GM21576 (cell line): ENCODE results near the gene IQCE.
"Not testable (repeated sequence)": the region's sequence is repeated elsewhere in the genome, so short reads cannot be mapped to it uniquely, and the experiment has no call there.

Experiments
- ATAC-seq: cut with Tn5 transposase; IDR thresholded peaks from one replicate; pipeline ENCODE4 v1.9.1; 2021; ENCODE audit warnings: mild to moderate bottlenecking, moderate library complexity; ENCODE audit not compliant: unreplicated experiment

IQCE gene

DNA sequence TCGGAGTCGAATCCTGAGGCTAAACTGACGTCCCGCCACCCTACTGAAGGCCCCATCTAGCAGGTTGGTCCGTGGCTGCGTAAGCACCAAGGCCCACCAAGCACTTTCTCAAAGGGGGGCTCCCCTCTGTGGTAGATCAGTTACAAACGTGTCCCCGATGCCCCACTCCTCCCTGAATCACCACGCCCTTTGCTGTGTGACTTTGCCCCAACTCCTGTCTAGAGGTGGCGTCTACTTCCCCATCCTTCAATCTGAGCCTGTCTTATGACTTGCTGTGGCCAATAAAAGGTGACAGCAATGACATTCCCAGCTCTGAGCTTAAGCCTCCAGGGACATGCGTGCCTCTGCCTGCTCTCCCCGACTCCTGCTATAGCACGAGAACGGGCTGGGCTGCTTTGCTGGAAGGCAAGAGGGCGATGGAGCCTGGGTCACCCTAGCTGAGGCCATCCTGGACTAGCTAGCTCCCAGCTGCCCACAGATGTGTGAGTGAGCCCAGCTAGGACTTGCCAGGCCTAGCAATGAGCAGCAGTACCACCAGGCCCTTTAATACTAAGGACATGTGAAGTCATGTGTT is 26.5 kb upstream of the IQCE start:
- not testable (repeated sequence) for ATAC-seq

DNA sequence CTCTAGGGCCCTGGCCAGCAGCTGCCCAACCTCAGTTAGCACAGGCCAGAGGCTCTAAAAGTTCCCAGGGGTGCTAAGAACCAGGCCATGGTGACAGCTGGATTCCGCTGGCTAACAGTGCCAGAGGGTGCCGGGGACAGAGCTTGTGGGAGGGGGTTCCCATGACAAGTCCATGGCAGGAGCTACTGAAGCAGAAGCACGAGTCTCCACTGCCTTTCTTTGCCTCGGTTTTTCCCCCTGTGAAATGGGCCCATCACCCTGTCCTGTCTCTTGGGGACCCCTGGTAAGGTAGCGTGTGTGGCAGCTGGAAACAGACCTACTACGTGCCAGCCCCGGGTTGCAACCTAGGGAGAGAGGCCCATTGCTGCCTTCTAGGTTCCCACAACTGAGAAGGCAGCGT is 26.0 kb upstream of the IQCE start:
- not testable (repeated sequence) for ATAC-seq

DNA sequence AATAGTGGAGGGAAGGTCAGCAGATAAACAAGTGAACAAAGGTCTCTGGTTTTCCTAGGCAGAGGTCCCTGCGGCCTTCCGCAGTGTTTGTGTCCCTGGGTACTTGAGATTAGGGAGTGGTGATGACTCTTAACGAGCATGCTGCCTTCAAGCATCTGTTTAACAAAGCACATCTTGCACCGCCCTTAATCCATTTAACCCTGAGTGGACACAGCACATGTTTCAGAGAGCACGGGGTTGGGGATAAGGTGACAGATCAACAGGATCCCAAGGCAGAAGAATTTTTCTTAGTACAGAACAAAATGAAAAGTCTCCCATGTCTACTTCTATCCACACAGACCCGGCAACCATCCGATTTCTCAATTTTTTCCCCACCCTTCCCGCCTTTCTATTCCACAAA is 25.2 kb upstream of the IQCE start:
- ATAC-seq: not testable (repeated sequence)

DNA sequence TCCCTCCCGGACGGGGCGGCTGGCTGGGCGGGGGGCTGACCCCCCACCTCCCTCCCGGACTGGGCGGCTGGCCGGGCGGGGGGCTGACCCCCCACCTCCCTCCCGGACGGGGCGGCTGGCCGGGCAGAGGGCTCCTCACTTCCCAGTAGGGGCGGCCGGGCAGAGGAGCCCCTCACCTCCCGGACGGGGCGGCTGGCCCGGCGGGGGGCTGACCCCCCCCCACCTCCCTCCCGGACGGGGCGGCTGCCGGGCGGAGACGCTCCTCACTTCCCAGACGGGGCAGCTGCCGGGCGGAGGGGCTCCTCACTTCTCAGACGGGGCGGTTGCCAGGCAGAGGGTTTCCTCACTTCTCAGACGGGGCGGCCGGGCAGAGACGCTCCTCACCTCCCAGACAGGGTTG is 24.6 kb upstream of the IQCE start:
- ATAC-seq: not testable (repeated sequence)

DNA sequence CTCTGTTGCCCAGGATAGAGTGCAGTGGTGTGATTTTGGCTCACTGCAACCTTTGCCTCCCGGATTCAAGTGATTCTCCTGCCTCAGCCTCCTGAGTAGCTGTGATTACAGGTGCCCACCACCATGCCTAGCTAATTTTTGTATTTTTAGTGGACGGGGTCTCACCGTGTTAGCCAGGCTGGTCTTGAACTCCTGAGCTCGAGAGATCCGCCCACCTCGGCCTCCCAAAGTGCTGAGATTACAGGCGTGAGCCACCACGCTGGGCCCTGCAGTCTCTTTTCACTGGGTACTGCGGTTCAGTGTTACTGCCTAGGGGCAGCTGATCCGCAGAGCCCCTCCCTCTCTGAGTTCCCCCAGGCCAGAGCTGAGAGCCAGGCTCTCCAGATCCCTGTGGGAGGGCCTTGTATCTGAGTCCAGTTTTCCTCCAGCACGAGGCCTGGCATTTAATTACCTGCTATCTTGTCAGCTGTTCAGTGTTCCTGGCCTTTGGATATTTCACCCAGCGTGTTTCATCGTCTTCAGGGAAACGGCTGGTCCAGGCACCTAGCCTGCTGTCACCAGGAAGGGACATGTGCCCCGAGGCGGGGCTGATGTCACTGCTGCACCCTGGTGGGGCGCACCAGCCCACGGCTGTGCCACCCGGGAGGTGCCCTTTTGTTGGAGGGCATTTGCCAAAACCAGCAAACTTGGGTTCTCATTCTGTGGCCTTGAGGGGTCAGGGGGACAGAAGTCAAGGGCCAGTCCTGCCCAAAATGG is 22.7 kb upstream of the IQCE start:
- not testable (repeated sequence) for ATAC-seq

DNA sequence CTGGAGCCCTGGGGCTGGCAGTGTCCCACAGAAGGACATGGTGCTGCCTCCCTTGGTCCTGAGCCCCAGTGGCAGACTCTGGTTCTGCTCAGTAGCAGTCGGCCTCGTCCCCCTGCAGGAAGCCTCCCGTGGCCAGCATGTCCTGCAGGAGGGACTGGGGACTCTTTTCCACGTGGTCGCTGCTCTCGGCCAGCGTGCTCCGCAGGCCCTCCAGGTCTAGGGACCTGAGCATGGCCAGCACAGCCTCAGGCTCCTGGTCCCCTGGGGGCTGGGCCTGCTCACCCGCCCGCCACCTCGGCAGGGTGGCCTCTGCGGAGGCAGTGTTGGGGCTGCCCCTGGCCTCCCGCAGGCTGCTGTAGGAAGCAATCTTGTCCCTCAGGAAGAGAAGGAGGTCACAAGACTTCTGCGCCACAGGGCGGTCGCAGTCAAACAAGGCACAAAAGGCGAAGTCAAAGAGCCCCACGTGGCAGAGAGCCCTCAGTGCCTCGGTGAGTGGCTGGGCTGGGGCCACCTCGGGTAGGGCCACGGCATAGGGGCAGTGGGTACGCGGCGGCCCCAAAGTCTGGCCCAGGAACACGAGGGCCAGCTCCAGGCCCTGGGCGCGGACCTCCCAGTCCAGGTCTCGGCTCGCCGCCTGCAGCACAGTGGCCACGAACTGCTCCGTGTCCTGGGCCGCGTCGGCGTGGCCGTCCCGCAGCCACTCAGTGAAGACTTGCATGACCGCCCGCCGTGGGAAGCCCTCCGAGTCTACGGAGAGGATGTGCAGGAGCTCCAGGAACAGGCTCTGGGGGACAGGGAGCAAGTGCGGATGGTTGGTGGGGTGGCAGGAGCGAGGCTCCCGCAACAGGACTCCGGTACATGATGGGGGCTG is 20.6 kb upstream of the IQCE start:
- no peak for ATAC-seq

DNA sequence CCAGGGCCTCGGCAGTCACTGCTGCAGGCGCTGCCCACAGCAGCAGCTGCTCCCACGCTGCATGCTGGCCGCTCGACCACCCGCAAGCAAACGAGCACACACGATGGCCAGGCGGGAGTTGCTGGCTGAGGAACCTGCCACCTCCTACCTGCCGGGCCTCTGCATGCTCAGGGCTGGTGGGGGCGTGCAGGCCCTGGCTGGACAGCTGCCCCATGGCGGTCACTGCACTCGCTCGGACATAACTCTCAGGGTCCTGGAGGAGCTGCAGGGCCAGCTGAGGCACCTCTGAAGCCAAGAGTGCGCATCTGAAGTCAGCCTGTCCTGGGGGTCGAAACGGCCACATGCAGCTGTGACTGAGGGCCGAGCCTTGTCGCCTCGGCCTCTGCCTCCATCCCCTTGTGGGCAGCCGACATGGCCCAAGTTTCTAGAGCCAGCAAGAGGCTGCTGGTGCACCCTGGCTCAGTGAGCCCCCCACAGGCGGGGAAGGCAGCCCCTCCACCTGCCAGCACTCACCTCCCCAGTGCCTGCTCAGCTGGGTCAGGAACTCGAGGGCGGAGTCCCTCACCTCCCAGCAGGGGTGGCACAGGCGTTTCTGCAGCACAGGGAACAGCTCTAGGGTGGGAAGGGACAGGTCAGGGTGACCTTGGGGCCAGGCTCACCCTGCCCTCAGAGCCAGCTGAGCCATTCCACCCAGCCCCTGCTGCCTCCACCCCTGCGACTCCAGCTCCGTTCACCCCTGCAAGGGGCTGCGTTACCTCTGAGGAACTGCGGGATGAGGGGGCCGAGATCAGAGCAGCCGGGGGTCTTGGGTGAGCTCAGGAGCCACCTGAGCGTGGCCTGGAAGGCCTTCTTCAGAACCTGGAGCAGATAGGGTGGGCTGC is 19.5 kb upstream of the IQCE start:
- ATAC-seq: no peak

DNA sequence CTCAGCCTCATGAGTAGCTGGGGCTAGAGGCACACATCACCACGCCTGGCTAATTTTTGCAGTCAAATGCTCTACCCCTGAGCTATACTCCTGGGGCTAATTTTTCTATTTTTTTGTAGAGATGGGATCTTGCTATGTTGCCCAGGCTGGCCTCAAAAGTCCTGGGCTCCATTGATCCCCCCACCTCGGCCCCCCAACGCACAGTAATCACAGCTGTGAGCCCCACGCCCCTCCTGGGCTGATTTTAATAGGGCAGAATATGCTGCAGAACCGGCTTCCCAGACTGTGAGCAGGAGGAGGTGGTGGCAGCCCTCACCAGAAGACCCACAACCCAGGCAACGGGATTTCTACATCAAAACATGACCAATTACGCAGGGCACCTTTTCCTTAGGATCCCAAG is 18.6 kb upstream of the IQCE start:
- ATAC-seq: no peak

DNA sequence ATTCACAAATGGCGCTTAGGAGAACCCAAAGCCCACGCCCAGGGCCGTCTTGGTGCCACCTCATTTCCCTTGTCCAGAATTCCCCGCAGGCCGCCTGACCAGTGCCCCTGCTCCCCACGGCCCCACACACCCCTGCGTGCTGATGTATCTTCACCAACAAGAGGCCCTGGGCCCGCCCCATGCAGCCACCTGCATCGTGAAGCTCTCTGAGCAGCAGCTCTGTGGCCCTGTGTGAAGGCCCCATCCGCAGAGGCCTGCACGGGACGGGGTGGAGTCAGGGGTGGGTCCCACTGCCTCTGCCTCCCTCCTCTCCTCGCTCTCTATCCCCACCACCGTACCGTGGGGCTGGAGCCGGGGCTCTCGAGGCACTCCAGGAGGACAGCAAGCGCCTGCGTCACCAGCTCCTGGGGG is 18.1 kb upstream of the IQCE start:
- ATAC-seq: no peak

DNA sequence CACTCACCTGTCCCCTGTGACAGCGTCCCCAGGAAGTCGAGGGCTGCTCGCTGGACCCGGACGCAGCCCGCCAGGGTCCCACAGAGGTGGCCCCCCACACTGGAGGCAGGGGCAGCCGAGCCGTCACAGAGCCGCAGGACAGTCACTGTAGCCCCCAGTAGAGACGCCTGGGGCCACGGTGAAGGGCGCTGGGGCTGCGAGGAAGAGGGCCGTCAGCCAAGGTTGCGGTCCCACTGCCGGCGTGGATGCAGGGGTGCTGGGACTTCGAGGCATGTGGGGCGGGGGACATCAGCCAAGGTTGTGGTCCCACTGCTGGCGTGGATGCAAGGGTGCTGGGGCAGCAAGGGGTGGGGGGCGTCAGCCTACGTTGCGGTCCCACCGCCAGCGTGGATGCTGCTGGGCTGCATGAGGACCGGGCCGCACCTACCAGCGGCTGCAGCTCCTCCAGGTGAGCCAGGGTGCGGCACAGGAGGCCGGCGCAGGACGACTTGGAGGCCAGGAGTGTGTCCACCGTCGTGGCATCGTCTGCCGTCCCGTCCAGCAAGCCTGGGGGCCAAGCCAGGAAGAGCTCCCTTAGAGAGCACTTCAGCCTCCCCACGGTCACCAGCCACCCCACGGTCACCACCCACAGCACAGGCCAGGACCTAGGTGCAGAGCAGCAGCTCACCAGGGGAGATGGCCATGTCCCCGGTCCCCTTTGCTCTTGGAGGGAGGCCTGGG is 17.3 kb upstream of the IQCE start:
- no peak for ATAC-seq

DNA sequence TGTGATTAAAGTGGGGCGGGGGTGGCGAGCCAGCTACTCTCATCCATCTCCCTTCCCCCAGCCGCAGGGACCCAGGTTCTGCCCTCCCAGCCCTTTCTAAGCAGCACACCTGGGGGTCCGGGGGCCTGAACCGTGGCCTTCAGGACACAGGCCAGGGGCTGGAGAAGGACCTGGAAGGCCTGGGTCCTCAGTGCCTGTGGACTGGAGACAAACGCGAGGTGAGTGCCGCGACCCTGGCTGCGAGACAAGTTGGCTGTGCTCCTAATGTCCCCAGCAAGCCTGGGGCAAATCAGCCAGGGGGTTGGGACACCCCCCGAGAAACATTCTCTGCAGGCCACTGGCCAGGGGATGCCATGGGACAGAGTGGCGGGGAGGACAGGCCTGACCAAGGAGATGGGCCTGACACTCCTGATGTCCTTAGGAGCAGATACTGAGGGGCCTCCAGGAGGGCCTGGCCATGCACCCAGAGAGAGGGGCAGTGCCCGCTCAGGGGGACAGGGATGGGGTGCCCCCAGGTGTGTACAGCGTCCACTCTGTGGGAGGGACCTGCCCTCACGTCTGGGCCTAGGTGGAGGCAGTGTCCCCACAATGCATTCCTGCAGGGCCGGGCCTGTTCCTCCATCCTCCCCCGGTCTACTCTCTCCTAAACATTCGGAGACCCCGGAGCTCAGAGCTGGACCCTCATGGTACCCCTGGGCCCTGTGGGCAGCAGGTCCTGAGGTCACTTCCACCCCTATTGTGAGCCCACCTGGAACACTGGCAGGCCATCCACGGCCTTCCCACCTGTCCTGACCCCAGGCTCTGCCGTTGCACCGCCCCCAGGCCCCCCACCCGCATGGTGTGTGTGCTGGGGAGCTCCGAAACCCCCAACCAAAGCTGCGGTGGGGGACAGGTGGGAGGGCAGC is 16.5 kb upstream of the IQCE start:
- no peak for ATAC-seq

DNA sequence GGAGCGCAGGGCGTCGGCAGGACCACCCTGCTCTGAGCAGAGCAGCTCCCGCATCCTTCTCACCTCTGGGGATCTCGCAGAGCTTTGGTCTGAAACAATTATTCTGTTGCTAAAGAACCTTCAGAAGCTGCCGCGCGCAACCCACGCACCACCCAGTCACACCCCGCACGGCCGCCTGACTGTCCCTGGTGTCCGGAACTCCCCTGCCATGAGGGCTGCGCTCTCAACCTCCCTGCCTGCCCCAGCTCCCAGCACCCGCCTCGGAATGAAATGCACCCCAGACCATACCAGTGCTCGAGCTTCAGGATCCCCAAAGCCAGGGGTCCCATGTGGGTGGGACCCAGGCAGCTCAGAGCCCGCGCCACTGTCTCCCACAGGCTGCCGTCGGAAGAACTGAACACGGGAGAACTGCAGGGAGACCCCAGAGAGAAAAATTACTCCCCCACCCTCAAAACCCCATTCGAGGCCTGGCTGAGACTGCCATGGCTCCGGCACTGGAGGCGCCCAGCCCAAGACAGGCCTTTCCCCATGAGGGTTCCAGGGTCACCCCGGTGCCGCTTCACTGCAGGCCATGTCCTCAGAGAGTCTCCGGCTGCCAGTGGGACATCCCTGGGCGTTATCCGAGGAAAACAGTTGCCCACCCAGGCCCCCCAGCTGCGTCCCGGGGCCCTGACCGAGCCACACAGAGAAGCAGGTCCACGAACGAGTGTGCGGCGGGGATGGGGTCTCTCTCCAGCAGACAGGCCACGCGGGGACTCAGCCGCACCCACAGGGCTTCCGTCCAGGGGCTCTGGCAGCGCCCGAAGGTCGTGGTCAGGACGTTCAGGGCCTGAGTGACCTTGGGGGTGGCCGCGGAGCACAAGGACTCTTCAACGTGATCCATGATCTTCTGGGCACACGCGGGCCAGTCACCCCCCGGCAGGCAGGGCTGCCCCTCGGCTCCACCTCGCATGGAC is 15.6 kb upstream of the IQCE start:
- no peak for ATAC-seq

DNA sequence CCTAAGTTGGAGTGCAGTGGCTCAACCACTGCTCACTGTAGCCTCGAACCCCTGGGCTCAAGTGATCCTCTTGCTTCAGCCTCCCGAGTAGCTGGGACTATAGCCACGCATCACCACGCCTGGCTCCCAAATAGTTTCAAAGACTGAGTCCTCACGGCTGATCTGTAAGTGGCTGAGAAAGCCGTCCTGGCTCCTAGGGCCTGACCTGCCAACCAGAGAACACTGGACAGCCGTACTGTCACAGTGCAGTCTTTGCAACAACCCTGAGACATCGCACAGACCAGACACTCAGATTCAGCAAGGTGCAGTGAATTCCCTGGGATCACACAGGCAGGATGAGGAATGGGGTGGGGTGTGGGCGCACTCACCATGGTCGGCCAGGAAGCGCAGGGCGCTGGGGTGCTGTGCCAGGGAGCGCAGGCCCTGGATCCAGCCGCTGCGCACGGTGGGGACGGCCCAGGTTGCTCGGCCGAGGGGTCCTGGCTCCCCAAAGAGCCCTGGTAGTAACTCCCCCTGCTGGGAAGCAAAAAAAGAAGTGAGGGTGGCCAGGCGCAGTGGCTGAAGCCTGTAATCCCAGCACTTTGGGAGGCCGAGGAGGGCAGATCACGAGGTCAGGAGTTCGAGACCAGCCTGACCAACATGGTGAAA is 14.1 kb upstream of the IQCE start:
- no peak for ATAC-seq

DNA sequence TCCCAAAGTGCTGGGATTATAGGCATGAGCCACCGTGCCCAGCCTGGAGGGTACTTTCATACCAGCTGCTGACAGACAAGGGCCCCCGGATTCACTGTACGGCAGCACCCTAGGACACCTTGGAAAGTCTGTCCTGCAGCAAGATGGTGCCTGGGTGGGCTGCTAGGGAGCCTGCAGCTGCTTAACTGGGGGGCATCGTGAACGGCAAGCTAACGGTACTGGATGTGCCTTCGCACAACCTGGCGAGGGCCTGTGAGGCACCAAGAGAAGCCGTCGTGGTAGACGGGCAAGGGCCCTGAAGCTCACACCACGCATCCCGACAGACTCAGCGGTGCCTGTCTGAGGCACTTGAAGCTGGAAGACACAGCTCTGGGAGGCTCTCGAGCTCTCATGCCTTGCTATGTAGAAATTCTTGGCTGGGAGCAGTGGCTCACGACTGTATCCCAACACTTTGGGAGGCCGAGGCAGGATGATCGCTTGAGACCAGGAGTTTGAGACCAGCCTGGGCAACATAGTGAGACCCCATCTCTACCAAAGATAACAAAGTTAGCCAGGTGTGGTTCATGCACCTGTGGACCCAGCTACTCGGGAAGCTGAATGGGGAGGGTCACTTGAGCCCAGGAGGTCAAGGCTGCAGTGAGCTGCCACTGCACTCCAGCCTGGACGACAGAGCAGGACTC is 12.9 kb upstream of the IQCE start:
- ATAC-seq: no peak

DNA sequence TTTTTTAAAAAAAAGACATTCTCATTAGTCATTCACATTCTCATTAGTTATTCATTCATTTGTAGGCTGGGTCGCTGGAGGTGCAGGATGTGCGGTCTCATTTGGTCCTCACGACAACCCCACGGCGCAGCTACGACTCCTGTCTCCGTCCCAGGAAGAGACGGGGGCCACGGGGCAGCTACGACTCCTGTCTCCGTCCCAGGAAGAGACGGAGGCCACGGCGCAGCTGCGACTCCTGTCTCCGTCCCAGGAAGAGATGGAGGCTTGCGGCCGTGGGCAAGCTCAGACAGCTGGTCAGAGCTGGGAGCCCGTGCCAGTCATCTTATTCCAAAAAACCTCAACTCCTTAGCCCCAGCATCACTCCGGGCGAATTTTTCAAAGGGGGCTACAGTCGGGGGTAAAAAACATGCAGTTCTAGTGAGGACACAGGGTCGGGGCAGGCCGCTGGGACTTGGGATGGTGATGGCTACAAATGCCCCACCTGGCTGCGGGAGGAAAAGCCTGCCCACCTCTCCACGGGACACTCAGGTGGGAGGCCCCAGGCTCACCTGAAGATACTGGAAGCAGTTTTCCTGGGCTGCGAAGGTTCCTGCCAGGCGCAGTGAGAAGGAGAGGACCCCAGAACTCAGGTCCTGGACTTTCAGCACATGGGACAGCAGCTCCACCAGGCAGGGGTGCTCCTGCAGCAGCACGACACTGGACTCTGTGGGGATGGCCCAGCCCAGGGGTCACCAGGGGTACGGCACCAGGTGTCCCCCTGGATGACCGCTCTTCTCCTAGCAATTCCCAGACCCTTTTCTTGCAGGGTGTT is 11.8 kb upstream of the IQCE start:
- ATAC-seq: no peak

DNA sequence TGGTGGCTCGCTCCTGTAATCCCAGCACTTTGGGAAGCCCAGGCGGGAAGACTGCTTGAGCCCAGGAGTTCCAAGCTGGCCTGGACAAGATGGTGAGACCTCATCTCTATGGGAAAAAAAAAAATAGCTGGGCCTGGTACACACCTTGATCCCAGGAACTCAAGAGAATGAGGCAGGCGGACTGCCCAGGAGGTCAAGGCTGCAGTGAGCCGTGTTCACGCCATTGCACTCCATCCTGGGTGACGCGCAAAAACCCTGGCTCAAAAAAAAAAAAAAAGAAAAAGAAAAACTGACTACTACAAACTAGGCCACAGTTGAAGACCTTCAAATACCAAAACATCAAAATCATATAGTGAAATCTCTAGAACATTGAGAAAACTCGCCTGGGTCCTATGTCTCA is 7.4 kb upstream of the IQCE start:
- no peak for ATAC-seq
